SK-MEL-5 (cell line): ENCODE data around the gene PRLHR. TPM values are rescaled to one million over a fixed set of nuclear protein-coding genes. Genes with fewer than 3 reads are reported as not detected.

ENCODE experiments used
- DNase-seq: peaks from one replicate; pipeline ENCODE4 v3.0.0-alpha.2; 2016; ENCODE audit warnings: low read depth, low spot score
- in situ Hi-C: cut with HindIII; loops from 2 replicates; pipeline ENCODE4 v1.10.0; 2016; ENCODE audit warnings: low sequenced_read_pairs, high pct_unique_total_duplicates, low pct_unique_long_range_greater_than_20kb
- total RNA-seq: library from RNA; depleted of rRNA; stranded (reverse); fragments of >200 nt; shearing (Covaris generic); gene quantifications from 2 replicates; pipeline ENCODE4 v1.2.3, GENCODE V29; 2014

PRLHR gene
- total RNA-seq, 1 experiment from 2014 or later, result not detected

DNA sequence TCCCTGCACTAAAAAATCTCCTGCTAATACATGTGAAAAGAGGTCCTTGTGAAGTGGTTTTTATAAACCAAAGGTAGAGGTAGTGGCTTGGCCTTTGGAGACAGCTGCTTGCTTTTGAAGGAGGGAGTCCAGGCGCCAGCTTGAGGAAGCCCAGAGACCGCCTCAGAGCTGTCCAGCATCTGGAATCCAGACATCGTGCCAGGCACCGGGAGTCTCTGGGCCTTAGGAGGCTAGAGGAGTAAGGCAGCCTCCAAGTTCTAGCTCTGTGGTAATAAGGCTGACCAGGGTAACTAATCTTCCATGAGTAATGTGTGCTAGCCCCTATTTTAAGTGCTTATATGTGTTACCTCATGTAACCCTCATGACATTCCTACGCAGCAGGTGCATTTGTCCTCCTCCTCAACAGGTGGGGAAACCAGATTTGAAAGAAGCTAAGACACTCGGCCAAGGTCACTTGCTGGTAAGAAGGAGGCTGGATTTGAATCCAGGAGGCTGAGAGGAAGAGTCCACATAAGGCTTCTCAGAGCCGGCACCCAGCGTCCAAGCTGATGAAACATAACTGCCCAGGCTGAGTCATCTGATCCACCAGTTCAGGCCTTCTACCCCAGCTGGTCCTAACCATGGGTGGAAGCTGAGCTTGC, 26.1 kb downstream of the PRLHR start:
- in situ Hi-C loops, result no loop called here
- no peak for DNase-seq

DNA sequence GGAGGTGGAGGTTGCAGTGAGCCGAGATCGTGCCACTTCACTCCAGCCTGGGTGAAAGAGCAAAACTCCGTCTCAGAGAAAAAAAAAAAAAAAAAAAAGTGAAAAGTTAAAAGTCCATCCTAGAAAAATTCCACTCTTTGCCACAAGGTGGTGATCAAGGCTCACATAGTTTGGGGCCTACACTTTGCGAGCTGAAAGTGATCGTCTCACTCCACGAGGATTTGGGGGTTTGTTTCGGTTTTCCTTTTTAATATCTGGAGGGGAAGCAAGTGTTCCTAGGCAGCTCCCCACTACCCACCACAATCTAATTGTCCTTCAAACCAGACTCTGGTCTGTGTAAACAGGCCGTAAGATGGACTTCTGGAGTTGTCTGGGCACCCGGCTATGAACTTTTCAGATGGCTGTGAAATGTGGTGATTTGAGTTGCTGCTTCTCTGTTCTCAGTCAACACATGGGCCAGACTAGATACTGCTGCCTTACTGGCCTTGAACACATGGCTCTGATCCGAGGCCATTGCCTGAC, 27.1 kb downstream of the PRLHR start:
- in situ Hi-C loops, result no loop called here
- peak; percentile 73 for DNase-seq

DNA sequence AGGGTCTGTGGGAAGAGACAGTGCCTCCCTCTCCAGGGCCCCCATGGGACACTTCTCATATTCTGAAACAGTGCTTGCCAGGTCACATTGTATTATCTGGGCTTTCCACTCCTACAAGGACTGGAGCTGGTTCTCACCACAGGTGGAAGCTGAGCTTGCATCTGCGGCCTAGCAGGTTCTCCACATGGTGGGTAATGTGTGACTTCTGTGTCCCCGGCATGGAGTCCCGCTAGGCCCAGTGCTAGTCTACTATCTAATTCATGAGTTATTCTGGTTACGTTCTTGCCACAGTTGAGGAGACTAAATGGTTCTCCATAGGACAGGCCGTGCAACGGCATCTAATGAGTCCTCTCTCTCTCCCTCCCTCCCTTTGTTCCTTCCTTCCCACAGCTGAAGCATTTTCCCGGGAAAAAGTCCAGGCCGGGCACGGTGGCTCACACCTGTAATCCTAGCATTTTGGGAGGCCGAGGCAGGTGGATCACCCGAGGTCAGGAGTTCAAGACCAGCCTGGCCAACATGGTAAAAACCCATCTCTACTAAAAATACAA, 27.7 kb downstream of the PRLHR start:
- in situ Hi-C loops, result no loop called here

GRCh38 chr10:118566911-118567310, 28.5 kb downstream of the PRLHR start:
- in situ Hi-C loops, result no loop called here

More for the DNA sequence above, 27.7 kb downstream of the PRLHR start:
- no peak for DNase-seq

GRCh38 chr10:118565301-118566075, 30.0 kb downstream of the PRLHR start:
- in situ Hi-C loops, result no loop called here

More at GRCh38 chr10:118566911-118567310, 28.5 kb downstream of the PRLHR start:
- DNase-seq, result no peak

DNA sequence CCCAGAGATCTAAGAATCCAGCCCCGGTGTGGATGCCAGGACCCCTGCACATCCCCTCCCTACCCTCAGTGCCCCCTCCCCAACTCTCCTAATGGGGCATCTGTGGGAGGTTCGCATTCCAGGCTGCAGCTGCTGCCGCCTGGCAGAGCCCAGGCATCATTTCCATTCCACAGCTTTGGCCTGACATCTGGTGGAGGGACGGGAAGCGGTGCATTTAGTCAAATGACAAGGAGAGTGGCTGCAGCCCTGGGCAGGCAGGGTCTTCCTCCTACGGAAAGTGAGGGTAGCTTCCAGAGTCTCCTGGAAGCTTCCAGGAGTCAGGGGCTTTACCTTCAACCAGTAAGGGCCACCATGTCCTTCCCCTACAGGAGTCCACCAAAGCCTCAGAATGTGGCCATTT, 30.8 kb downstream of the PRLHR start:
- in situ Hi-C loops, result no loop called here
- peak; percentile 41 for DNase-seq

More at GRCh38 chr10:118565301-118566075, 30.0 kb downstream of the PRLHR start:
- no peak for DNase-seq

- in situ Hi-C loops, result no loop called here
- DNase-seq, result no peak
Observed at GRCh38 chr10:118564114-118564513, 31.3 kb downstream of the PRLHR start.

DNA sequence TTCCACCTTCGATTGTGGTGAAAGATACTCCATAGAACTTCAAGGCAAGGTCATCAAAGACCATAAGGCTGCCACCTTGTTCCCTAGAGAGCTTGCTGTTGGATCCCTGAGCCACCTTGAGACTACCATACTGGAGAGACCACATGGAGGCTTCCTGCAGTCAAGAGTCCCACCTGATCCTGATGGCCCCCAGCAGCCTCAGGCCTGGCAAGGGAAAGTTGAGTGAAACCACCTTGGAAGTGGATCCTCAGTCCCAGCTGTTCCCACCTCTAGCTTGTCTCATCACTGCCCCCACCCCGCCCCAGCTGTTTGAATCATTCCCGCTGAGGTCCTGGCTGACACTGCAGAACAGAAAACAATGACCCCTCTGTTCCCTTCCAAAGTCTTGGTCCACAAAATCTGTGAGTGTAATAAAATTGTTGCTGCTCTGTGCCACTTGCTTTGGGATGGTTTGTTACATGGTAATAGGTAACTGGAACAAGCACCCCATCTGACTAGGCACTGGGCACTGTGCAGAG, 32.0 kb downstream of the PRLHR start:
- in situ Hi-C loops, result no loop called here
- no peak for DNase-seq

DNA sequence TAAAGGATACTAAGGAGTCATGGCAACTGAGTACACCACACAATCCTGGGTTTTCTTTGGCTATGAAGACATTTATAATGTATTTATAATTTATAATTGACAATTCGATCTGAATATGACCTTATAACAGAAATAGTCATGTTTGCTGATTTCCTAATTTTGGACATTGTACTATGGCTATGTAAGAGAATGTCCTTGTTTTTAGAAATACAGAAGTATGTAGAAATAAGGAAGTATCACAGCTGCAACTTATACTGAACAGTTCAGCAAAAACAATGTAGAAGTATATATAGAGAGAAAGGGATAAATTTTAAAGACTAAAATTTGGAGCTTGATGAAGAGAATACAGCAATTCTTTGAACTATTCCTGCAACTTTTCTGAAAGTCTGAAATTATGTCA, 32.6 kb downstream of the PRLHR start:
- in situ Hi-C loops, result no loop called here

GRCh38 chr10:118557946-118558345, 37.5 kb downstream of the PRLHR start:
- in situ Hi-C loops, result no loop called here
- no peak for DNase-seq

More for the DNA sequence above, 32.6 kb downstream of the PRLHR start:
- DNase-seq, result no peak

GRCh38 chr10:118551535-118552100, 43.8 kb downstream of the PRLHR start:
- DNase-seq, result no peak
- in situ Hi-C loops, result no loop called here

DNA sequence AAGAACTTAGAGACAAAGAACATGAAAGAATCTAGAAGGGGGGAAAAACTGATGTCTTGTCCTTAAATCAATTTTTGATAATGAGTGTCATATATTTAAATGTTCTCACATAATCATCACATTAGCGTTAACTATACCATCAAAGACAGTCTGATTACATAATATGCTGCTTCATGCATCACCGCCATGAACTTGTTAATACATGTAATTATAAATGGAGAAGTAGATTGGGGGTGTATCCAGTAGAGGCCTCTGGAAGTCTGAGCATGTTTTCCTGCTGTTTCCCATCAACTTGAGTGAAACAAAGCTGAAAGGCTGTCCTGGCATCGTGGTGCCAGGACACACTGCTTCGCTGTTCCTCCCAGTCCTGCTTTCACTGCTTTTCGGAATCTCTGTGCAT, 48.2 kb downstream of the PRLHR start:
- DNase-seq, result no peak

GRCh38 chr10:118546479-118546878, 49.0 kb downstream of the PRLHR start:
- DNase-seq, result no peak
- in situ Hi-C loops, result no loop called here

More for the DNA sequence above, 48.2 kb downstream of the PRLHR start:
- in situ Hi-C loops, result no loop called here

DNA sequence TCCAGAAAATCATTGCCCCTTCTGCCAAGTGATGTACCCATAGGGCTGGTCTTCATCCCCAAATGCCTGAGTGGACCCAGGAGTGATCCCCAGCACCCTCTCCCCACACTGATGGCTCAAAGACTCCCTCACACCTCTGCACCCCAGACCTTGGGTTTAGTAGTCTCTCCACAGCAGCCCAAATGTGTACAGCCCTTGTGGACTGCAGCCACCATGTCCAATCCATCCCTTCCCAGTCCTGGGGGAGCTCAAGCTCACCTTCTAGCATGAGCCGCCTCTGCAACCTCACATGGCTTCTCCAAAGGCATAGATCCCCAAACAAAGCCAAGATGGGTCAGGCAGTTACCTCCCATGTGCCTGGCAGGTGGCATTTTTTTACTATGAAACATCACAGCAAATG, 50.1 kb downstream of the PRLHR start:
- no peak for DNase-seq
- in situ Hi-C loops, result no loop called here

GRCh38 chr10:118544401-118544948, 51.0 kb downstream of the PRLHR start:
- in situ Hi-C loops, result no loop called here
- DNase-seq, result no peak

DNA sequence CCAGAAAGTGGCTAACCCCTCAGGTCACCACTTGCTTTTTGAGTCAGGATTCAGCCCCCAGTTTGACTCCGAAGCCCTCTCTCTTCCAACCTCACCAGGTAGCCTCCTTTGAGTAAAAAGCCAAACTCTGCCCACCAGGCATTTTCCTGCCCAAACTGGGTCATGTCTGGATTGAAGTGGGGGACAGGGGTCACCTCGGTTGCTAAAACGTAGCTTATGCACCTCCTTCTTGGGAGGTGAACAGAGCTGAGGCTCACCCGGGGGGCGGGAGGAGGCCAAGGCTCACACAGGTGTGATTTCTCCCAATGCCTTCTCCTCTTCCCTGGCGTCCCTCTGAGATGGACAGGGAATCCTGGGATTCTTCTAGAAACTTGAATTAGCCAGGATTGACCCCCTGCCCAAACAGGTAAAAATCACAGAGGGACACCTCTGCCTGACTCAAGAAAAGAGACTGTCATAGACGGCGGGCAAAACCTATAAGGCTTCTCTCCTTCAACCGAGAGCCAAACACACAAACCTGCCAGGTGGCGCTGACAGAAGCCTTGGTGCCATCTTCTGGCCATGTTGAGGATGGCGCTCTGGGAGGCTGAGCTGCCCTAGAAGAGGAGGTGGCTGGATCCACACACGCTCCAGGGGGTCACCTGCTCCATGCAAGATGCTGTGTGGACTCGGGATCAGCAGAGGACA, 51.6 kb downstream of the PRLHR start:
- in situ Hi-C loops, result no loop called here
- peak; percentile 61 for DNase-seq

GRCh38 chr10:118542745-118543144, 52.7 kb downstream of the PRLHR start:
- in situ Hi-C loops, result no loop called here
- DNase-seq, result no peak
